Epithelial cell of proximal tubule (primary cell): ENCODE data around the gene SMAD1. TPM values are rescaled to one million over a fixed set of nuclear protein-coding genes. Genes with fewer than 3 reads are reported as not detected.

Source experiments
- DNase-seq: peaks from one replicate; pipeline ENCODE4 v3.0.0-alpha.2; 2011; ENCODE audit warnings: low read depth
- H3K4me3 ChIP-seq: 2 replicates; pipeline ENCODE4 v1.5.1; 2011; ENCODE audit warnings: low read depth, mild to moderate bottlenecking, low read length
- total RNA-seq: library from RNA; depleted of rRNA; stranded (reverse); fragments of >200 nt; gene quantifications from 2 replicates; pipeline ENCODE4 v1.2.3, GENCODE V29; 2015
- TF ChIP-seq, protein P1 (sequence below): conservative IDR thresholded peaks from 2 replicates; pipeline ENCODE4 v1.5.1; 2012; ENCODE audit warnings: low read depth, mild to moderate bottlenecking, low read length

SMAD1 gene
- total RNA-seq, 1 donor from 2014 or later, result 23.4 TPM

DNA sequence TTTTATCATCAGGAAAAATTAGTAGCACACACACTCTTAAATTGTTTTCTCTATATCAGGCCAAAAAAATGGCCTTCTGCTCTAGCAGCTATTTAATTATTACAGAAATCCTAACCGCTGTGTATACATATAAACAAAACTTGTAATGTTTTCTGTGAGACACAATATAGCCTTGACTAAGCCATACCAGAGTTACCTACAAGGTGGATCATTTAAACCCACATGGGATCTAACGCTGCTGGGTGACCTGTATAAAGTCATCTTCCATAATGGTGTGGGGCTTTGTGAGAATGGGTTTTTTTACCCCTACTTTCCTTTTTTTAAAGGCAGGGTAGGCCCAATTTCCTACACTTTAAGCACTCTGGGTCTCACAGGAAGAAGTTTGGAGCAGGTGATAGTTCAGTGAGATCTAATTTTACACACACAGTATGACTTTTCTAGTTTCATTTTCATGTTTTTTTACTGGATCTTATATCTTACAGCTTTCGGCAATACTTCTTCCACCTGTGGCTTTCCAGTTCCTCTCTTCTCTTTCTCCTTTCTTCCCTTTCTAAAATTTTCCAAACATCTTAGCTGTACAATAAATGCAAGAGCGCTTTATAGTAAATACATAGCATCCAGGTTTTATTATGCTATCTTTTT lies 70.6 kb downstream of the SMAD1 start:
- TF ChIP-seq, protein P1, sequence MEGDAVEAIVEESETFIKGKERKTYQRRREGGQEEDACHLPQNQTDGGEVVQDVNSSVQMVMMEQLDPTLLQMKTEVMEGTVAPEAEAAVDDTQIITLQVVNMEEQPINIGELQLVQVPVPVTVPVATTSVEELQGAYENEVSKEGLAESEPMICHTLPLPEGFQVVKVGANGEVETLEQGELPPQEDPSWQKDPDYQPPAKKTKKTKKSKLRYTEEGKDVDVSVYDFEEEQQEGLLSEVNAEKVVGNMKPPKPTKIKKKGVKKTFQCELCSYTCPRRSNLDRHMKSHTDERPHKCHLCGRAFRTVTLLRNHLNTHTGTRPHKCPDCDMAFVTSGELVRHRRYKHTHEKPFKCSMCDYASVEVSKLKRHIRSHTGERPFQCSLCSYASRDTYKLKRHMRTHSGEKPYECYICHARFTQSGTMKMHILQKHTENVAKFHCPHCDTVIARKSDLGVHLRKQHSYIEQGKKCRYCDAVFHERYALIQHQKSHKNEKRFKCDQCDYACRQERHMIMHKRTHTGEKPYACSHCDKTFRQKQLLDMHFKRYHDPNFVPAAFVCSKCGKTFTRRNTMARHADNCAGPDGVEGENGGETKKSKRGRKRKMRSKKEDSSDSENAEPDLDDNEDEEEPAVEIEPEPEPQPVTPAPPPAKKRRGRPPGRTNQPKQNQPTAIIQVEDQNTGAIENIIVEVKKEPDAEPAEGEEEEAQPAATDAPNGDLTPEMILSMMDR, result no peak
- H3K4me3 ChIP-seq, result no peak overlapping the region

DNA sequence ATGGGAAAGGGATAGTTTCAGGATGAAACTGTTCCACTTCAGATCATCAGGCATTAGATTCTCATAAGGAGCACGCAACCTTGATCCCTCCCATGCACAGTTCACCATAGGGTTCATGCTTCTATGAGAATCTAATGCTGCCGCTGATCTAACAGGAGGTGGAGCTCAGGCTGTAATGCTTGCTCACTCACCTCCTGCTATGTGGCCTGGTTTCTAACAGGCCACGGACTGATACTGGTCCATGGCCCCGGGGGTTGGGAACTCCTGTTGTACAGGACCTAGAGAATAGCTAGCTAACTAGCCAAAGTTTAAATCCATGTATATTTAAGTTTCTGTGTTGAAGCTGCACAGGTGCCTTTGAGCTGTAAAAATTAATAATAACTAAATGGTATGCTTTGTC lies 71.7 kb downstream of the SMAD1 start:
- no peak for DNase-seq
- TF ChIP-seq, protein P1, result no peak
- no peak overlapping the region for H3K4me3 ChIP-seq

More for the DNA sequence above, 70.6 kb downstream of the SMAD1 start:
- DNase-seq, result no peak

DNA sequence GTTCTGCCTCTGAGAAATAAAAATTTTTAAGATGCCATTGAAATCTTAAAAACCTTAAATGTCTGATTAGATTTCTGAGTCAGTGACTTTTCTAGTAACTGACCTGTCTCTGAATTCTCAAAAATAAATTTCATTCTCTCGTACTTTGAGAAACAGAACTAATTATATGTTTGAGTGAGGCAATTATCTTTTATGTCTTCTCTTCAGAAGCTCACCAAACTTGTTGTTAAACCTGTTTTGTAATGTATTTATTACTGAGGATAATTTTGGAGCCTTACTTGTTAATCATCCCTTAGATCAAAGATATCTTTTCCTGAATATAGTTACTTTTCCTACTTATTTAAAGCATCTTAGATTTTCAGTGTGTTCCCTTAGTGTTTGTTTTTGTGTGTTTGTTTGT lies 73.0 kb downstream of the SMAD1 start:
- DNase-seq, result no peak
- TF ChIP-seq, protein P1, result no peak
- no peak overlapping the region for H3K4me3 ChIP-seq

DNA sequence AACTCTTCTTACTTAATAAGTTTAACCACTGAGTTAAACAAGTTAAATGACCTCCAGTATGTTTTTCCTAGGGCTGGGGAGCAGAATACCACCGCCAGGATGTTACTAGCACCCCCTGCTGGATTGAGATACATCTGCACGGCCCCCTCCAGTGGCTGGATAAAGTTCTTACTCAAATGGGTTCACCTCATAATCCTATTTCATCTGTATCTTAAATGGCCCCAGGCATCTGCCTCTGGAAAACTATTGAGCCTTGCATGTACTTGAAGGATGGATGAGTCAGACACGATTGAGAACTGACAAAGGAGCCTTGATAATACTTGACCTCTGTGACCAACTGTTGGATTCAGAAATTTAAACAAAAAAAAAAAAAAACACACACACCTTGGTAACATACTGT lies 76.1 kb downstream of the SMAD1 start:
- TF ChIP-seq, protein P1, result peak; percentile 100
- no peak overlapping the region for H3K4me3 ChIP-seq
- DNase-seq, result peak; percentile 23

DNA sequence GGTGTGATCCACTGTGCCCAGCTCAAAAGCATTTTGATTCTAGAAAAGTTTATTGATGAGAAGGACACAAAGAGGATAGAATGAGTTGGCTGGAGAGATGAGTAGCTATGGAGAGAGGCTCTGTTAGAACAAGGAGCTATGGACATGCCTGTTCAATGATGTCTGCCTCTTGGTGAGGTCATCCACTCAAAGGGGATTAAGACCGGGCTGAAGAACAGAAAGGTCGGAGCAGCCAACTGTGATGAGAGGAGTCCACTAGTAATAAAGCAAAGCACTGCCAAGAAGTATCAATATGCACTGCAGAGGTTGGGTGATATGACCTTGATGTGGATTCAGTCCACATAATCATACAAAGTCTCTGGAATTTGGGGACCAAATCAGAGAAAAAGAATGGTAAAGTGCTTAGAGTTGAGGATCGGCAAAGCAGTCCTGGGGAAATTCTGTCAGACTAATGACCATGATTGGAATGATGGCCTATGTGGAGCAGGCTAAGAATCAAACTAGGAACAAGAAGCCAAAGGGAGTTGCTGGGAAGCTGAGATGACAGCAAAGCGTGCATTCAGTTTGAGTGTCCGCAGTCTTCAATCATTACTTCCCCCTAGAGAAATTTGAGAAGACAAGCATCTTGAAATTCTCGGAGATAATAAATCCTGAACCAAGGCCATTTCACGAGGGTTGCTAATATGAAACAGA lies 81.8 kb downstream of the SMAD1 start:
- DNase-seq, result no peak
- TF ChIP-seq, protein P1, result no peak

DNA sequence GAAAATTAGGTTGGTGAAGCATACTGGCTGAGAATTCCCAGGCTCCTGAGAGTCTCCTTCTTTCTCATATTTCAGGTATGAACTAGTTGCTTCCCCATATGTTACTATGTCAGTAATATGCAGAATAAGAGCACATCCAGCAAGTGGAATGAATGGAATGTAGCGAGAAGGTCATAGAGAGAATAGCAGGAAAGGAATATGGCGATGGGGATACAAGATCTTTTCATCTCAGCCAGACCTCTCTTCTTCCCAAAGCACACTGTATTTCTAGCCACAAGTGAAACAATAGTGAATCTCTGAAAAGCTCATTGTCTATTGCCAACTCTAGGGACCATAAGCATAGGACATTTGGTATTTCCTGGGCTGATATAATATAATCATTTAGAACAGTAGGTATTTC lies 82.9 kb downstream of the SMAD1 start:
- TF ChIP-seq, protein P1, result no peak
- DNase-seq, result no peak
- H3K4me3 ChIP-seq, result no peak overlapping the region

More for the DNA sequence above, 81.8 kb downstream of the SMAD1 start:
- H3K4me3 ChIP-seq, result no peak overlapping the region

DNA sequence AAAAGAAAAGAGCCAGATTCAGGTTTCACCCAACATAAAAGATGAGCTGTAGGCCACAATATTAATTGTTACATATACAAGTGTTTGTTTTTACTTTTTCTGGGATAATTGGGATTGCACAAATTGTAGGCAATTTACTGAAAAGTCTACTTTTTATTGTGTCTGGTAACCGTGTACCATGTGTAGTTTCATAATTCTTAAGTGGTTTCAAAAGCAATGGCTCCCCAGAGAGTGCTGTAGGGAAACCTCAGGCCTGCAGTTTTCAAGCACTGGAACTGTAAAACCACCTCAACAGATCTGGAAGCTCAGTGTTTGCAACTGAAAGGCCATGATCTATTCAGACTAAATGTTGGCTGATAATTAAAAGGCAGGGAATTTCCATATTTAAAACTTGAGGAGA lies 83.7 kb downstream of the SMAD1 start:
- no peak for DNase-seq
- TF ChIP-seq, protein P1, result no peak
- no peak overlapping the region for H3K4me3 ChIP-seq
